ENCODE data around the gene TRPM3.
"Not testable (repeated sequence)": the region's sequence is repeated elsewhere in the genome, so short reads cannot be mapped to it uniquely, and the experiment has no call there.

TRPM3 gene

GRCh38 chr9:70998962-70999361, 122.5 kb downstream of the TRPM3 start:
- no peak for DNase-seq (ENCODE audit: low read depth)

GRCh38 chr9:70995511-70995910, 125.9 kb downstream of the TRPM3 start:
- no peak for DNase-seq (ENCODE audit: low read depth)

GRCh38 chr9:70994582-70994981, 126.8 kb downstream of the TRPM3 start:
- no peak for DNase-seq (ENCODE audit: low read depth)

DNA sequence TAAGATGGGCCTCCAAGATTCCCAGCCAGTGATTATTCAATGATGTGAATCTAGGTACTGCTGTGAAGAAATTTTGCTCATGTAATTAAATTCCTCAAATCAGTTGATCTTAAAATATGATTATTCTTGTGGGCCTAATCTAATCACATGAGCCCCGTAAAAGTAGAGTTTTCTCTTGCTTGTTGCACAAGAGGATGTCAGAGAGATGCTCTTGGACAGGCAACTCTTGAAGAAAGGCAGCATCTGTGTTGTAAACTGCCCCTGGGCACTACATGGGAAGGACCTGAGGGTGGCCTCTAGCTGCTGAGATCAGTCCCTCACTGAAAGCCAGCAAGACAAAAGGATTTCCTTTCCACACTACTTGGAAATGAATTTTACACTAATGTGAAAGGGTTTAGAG, 132.9 kb downstream of the TRPM3 start:
- peak; percentile 47 for DNase-seq (ENCODE audit: low read depth)

DNA sequence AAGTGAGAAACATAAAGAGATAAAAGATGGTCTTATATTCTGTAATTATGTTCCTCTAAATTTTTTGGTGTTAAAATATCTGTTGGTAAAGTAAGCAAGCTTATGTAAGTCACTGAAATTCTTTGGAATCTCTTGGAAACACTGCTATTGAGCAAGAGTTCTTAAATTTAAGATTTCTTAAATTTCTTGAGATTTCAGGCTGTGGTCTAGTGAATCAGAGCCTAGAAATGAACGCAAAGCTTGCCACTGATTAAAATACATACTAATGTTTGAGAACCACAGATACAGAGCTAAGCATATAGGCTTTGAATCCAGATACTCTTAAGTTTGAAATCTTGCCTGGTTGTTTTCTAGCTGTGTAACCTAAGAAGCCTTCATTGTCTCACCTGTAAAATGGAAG, 133.4 kb downstream of the TRPM3 start:
- DNase-seq (ENCODE audit: low read depth) = peak; percentile 78

DNA sequence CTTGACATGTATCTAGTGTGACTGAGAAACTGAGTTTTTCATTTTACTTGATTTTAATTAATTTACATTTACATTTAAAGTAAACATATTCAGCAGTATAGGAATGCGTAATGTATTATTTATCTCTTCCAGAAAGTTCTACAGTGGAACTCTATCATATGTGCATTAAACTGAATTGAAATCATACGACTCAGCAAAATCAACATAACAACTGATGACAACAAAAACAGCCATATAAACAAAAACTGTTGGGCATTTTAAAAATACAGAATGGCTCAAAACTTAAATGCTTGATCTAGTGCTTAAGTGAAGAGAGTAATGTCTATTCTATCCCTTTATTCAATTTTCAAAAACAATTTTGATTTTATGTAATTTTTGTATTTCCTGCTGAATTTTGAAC, 134.4 kb downstream of the TRPM3 start:
- DNase-seq (ENCODE audit: low read depth) = no peak

- DNase-seq (ENCODE audit: low read depth) = peak; percentile 26
These were observed 137.6 kb downstream of the TRPM3 start for GRCh38 chr9:70983723-70984295.

GRCh38 chr9:70981312-70981711, 140.1 kb downstream of the TRPM3 start:
- DNase-seq (ENCODE audit: low read depth) = no peak

GRCh38 chr9:70979966-70980365, 141.5 kb downstream of the TRPM3 start:
- DNase-seq (ENCODE audit: low read depth) = no peak

- DNase-seq (ENCODE audit: low read depth) = no peak
These were observed 143.3 kb downstream of the TRPM3 start for GRCh38 chr9:70978085-70978484.

GRCh38 chr9:70975821-70976220, 145.6 kb downstream of the TRPM3 start:
- no peak for DNase-seq (ENCODE audit: low read depth)

- no peak for DNase-seq (ENCODE audit: low read depth)
These were observed 149.7 kb downstream of the TRPM3 start for GRCh38 chr9:70971723-70972122.

- DNase-seq (ENCODE audit: low read depth) = not testable (repeated sequence)
These were observed 155.0 kb downstream of the TRPM3 start for GRCh38 chr9:70966380-70966779.

DNA sequence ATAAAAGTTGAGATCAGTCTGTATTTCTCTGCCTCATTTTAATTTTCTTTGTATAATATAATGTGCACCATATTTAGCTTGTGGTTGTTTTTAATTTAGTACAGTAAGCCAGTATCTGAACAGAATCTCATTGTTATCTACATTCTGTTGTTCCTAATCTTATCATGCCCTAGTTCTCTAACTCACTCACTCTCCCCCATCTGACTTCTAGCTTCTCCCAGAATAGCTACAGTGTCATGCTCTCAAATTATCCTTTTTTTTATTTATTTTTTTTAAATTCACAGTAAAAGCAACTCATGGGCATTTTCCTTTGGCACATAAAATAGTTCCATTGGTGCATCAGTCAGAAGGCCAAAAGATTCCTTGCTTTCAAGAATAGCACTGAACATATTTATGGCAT, 156.6 kb downstream of the TRPM3 start:
- no peak for DNase-seq (ENCODE audit: low read depth)

- DNase-seq (ENCODE audit: low read depth) = no peak
These were observed 157.9 kb downstream of the TRPM3 start for GRCh38 chr9:70963554-70963953.

DNA sequence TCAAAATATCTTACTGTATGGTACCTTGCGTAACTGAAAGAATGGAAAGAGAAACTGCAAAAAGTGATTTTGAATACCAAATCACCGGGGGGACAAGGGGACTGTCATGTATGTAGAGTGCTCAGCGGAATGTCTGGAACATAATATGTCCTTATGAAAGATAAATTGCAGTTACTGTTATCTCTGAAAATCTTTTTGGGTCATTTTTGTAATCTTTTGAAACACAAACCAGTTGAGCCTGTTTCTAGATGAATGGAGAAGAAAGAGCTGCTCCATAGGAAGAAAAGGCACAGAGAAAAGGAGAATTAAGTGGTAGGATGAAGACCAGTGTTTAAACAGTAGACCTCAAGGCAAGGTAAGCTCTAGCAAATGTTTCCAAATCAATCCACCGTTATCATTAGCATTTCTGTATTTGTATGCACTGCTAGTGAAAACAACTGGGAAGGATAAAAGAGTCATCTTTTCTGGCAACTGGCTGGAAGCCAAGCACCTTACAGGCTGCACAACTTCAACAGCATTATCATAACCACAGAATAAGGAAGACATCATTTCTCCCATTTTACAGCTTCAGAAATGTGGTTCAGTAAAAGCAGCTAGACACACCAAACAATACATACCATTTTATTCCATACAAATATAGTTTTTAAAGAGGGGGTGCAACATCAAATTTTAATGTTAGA, 158.5 kb downstream of the TRPM3 start:
- no peak for DNase-seq (ENCODE audit: low read depth)

DNA sequence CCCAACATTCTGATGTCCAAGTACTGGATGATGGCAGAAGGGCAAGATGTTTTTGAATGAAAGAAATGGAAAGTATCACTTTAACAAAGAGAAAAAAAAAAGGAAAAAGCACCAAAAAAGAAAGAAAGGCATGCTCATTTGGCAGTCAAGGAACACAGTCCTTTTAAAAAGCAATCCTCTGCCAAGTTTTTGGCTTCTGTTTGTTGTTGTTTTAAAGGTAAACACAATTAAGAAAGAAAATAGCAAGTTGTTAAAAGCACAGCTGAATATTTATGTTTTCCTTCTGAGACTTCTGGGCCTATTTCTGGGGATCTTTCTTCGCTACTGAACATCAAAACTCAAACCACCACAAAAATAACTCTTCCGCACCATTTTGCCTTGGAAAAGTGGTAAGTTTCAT, 162.1 kb downstream of the TRPM3 start:
- no peak for DNase-seq (ENCODE audit: low read depth)

- no peak for DNase-seq (ENCODE audit: low read depth)
These were observed 166.8 kb downstream of the TRPM3 start for GRCh38 chr9:70954596-70955143.

DNA sequence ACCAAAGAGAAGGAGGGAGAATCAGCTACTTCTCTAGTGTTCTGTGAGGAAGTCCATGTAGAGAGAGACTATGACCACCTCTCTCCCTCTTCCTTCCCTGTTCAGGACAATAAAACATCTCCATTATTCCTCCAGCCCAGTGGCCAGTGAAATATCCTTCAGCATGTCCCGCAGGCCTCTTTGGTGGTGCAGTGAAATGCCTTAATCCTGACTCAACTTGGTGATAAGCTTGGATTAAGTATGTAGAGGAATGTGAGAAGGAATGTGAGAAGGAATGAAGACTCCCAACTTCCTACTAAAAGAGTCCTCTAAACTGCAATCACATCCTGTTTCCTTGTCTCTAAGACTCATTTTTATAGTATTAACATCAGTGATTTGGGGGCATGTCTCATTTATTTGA, 167.3 kb downstream of the TRPM3 start:
- peak; percentile 48 for DNase-seq (ENCODE audit: low read depth)

DNA sequence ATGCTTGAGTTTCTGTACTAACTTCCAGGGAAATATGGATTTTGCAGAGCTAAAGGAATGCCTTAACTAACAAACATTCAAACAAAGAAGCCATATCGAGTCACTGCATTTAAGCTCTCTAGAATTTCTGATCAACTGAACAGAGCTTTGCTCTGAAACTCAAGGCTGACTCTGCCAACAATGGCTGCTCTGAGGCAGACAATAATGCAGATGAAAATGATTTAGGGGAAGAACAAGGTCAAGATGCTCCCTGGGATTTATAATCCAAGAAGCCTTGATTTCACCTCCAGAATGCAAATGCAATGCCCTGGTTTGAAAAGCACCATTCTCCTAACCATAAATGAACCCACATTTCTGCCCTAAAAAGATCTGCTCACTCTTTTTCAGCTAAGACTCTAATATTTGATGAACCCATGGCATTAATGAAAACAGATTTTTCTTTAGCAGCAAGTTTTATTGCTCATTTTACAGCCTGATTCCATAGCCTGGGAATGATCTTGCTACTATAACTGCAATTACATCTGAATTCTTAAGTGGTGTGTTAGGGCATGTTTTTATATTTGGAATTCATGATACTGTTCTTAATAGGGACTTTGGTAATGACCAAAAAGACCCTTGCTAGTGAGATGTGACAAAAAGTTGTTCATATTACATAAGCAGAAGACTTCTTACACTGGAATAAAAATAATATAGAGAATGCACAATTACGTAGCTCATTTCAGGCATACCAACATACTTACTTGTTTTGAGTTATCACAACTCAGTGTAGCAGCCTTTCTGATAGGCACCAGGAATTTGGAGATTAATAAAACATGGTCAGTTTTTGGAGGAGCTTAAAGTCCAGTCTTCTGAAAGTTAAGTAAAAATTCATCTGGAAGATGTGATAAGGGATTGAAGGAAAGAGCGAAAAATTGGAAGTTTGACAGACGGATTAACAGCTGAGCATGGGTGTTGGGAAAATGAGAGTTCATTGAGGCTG, 169.4 kb downstream of the TRPM3 start:
- DNase-seq (ENCODE audit: low read depth) = no peak

DNA sequence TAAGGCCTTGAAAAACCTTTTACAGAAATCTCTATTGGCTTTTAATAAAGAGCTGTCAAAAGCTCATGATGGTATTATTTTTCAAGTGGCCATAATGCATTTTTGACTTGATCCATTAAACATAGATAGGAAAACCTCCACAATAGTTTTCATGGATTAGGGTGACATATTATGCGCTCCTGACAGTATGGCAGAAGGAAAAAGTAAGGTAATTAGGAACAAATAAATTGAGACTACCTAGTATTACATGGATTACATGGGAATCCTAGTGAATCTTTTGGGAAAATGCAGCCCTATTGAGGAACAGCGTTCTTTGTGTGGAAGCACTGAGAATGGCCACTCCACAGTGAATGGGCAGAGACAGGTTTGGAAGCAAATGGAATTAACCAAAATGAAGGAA, 171.2 kb downstream of the TRPM3 start:
- DNase-seq (ENCODE audit: low read depth) = no peak

DNA sequence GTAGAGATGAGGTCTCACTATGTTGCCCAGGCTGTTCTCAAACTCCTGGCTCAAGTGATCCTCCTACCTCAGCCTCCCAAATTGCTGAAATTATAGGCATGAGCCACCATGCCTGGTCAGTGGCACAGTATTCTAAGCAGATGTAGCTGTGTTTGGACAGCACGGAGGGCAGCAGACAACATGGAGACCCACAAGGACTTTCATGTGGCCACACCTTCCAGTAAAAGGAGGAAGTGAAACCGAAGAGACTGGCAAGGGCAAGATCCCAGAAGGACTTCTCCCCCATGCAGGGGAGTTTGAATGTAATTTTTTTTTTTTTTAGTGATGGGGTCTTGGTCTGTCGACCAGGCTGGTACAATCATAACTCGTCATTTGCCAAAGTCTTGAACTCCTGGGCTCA, 172.2 kb downstream of the TRPM3 start:
- DNase-seq (ENCODE audit: low read depth) = no peak

DNA sequence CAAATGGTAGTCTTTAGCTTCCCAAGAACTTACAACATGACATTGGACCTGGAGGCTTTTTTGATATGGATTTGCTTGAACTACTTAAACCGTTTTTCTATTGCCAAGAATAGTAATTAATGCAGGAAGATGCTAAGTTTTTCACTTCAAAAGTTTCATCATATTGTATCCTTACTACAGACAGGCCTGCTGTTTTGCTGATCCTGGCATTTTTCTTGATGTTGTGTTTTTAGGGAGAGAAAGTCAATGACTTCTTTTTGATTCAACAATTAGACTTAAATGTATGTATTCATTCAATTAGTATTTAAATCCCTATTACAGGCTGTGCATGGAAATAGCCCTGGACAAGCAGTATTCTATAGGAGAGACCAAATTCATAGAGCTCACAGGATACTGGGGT, 172.7 kb downstream of the TRPM3 start:
- no peak for DNase-seq (ENCODE audit: low read depth)
